Naive thymus-derived CD8-positive, alpha-beta T cell (primary cell): ENCODE measurements around the gene SHOC2. TPM values are rescaled to one million over a fixed set of nuclear protein-coding genes. Genes with fewer than 3 reads are reported as not detected.

ENCODE experiments used
- ATAC-seq, 2 donors: fragments of 150-1000 bp; cut with Tn5 transposase in 1 of 2; sonication (Bioruptor Pico), chemical (Tn5 transposase) in 1 of 2; 1 replicate in 1 of 2; 2 replicates in 1 of 2; pipeline ENCODE4 v1.10.0; 2021; ENCODE audit warnings: mild to moderate bottlenecking in 2 of 2, moderate library complexity in 2 of 2
- POLR2A ChIA-PET: fragments of 350-600 bp; sonication (Branson Sonifier 250); formaldehyde crosslinking; loops from one replicate; lab custom pipeline; 2021; ENCODE audit warnings: antibody characterized with exemption; lab: Charles Lee
- DNase-seq, 10 donors: peaks; one replicate each; pipeline versions ENCODE4 v3.0.0 to v3.0.0-alpha.2; 2020 to 2022
- H3K27ac Mint-ChIP-seq, 10 donors: one replicate each; pipeline ENCODE4 v1.8.0; 2020 to 2022; ENCODE audit warnings: mild to moderate bottlenecking in 10 of 10, mixed read lengths in 10 of 10, moderate library complexity in 4 of 10, inconsistent platforms in 1 of 10
- H3K27me3 Mint-ChIP-seq, 5 donors: one replicate each; pipeline ENCODE4 v1.8.0; 2021 to 2022; ENCODE audit warnings: mixed read lengths in 5 of 5
- H3K36me3 Mint-ChIP-seq, 3 donors: one replicate each; pipeline ENCODE4 v1.8.0; 2020 to 2022; ENCODE audit warnings: mixed read lengths in 3 of 3, mild to moderate bottlenecking in 2 of 3, inconsistent platforms in 1 of 3
- H3K4me1 Mint-ChIP-seq, 4 donors: one replicate each; pipeline ENCODE4 v1.8.0; 2021 to 2022; ENCODE audit warnings: mixed read lengths in 4 of 4
- H3K4me3 Mint-ChIP-seq, 10 donors: one replicate each; pipeline ENCODE4 v1.8.0; 2020 to 2022; ENCODE audit warnings: mild to moderate bottlenecking in 10 of 10, mixed read lengths in 10 of 10, moderate library complexity in 6 of 10, inconsistent platforms in 1 of 10
- H3K9me3 Mint-ChIP-seq, 9 donors: one replicate each; pipeline ENCODE4 v1.8.0; 2020 to 2022; ENCODE audit warnings: mixed read lengths in 9 of 9, mild to moderate bottlenecking in 3 of 9, inconsistent platforms in 1 of 9, moderate library complexity in 1 of 9
- polyA plus RNA-seq, 3 donors: library from polyadenylated mRNA; unstranded; fragments of 300-500 nt; fragmentation: Illumina TruSeq; gene quantifications; one replicate each; pipeline ENCODE4 v1.2.3, GENCODE V29; 2021
- total RNA-seq, 8 experiments: library from RNA in 2 of 8; stranded (reverse) in 2 of 8; gene quantifications; one replicate each; pipeline ENCODE4 v1.2.3 and lab custom pipeline; 2021 to 2026

SHOC2 gene
- total and polyA plus RNA-seq, 5 experiments from 2014 or later: 43.2 to 72.6 (median 58.3) TPM

- POLR2A ChIA-PET: no interaction called here
- Mint-ChIP-seq H3K27ac (peak overlapping the region in 1 of 10 donors; percentile 2), H3K27me3 (no peaks in the 10 kb centered on the region), H3K9me3 (no peaks in the 10 kb centered on the region), H3K4me1 (peaks cover 30 to 76% (median 59%) of the 10 kb centered on the region in 4 donors), H3K36me3 (peaks cover 4 to 17% (median 16%) of the 10 kb centered on the region in 3 donors), H3K4me3 (no peak overlapping the region)
- ATAC-seq: no peak
- DNase-seq: no peak
These were observed 40.3 kb downstream of the SHOC2 start for GRCh38 chr10:110959379-110960332.

- H3K4me1 Mint-ChIP-seq: peaks cover 24 to 76% (median 56%) of the 10 kb centered on the region in 4 donors
These were observed 40.9 kb downstream of the SHOC2 start for GRCh38 chr10:110960333-110960712.

GRCh38 chr10:110962443-110962842 is 43.0 kb downstream of the SHOC2 start:
- no peak for ATAC-seq
- H3K36me3 Mint-ChIP-seq: peaks cover 4 to 19% (median 11%) of the 10 kb centered on the region in 3 donors
- peaks cover 24 to 79% (median 52%) of the 10 kb centered on the region in 4 donors for H3K4me1 Mint-ChIP-seq
- H3K4me3 Mint-ChIP-seq: peak overlapping the region in 1 of 10 donors; percentile 37
- POLR2A ChIA-PET: no interaction called here
- H3K9me3 Mint-ChIP-seq: no peaks in the 10 kb centered on the region
- no peak for DNase-seq
- no peak overlapping the region for H3K27ac Mint-ChIP-seq
- no peaks in the 10 kb centered on the region for H3K27me3 Mint-ChIP-seq

More at GRCh38 chr10:110960333-110960712, 40.9 kb downstream of the SHOC2 start:
- Mint-ChIP-seq H3K9me3 (no peaks in the 10 kb centered on the region), H3K36me3 (peaks cover 4 to 16% (median 14%) of the 10 kb centered on the region in 3 donors), H3K27me3 (no peaks in the 10 kb centered on the region), H3K4me3 (no peak overlapping the region), H3K27ac (peak overlapping the region in 1 of 10 donors; percentile 2)
- ATAC-seq: no peak
- POLR2A ChIA-PET: no interaction called here
- no peak for DNase-seq

- H3K4me3 Mint-ChIP-seq: peak overlapping the region in 1 of 10 donors; percentile 1
These were observed 43.8 kb downstream of the SHOC2 start for GRCh38 chr10:110963162-110963561.

GRCh38 chr10:110964681-110965080 is 45.3 kb downstream of the SHOC2 start:
- H3K9me3 Mint-ChIP-seq: no peaks in the 10 kb centered on the region
- ATAC-seq (no peak), DNase-seq (no peak)
- no peaks in the 10 kb centered on the region for H3K27me3 Mint-ChIP-seq
- peaks cover 4 to 21% (median 13%) of the 10 kb centered on the region in 3 donors for H3K36me3 Mint-ChIP-seq
- peaks cover 23 to 76% (median 42%) of the 10 kb centered on the region in 4 donors for H3K4me1 Mint-ChIP-seq
- peak overlapping the region in 1 of 10 donors; percentile 6 for H3K4me3 Mint-ChIP-seq
- peak overlapping the region in 1 of 10 donors; percentile 6 for H3K27ac Mint-ChIP-seq
- POLR2A ChIA-PET: no interaction called here

More at GRCh38 chr10:110963162-110963561, 43.8 kb downstream of the SHOC2 start:
- Mint-ChIP-seq H3K4me1 (peaks cover 23 to 78% (median 46%) of the 10 kb centered on the region in 4 donors), H3K9me3 (no peaks in the 10 kb centered on the region), H3K27ac (peak overlapping the region in 1 of 10 donors; percentile 53), H3K27me3 (no peaks in the 10 kb centered on the region), H3K36me3 (peaks cover 4 to 23% (median 11%) of the 10 kb centered on the region in 3 donors)
- POLR2A ChIA-PET: interaction anchor here (1.2 kb wide), 1 partner anchor 44 kb away, joined by 3 read pairs; the partner anchor contains the start of genes BBIP1 and SHOC2
- DNase-seq: no peak
- no peak for ATAC-seq

- Mint-ChIP-seq H3K27me3 (no peaks in the 10 kb centered on the region), H3K4me3 (peak overlapping the region in 2 of 10 donors; percentile 2 to 13), H3K9me3 (no peaks in the 10 kb centered on the region), H3K36me3 (peaks cover 4 to 21% (median 13%) of the 10 kb centered on the region in 3 donors), H3K4me1 (peaks cover 26 to 76% (median 45%) of the 10 kb centered on the region in 4 donors), H3K27ac (no peak overlapping the region)
- no peak for DNase-seq
- POLR2A ChIA-PET: no interaction called here
- ATAC-seq: no peak
These were observed 45.8 kb downstream of the SHOC2 start for GRCh38 chr10:110965216-110965615.

- peak overlapping the region in 2 of 10 donors; percentile 22 to 24 for H3K4me3 Mint-ChIP-seq
- peak overlapping the region in 1 of 10 donors; percentile 3 for H3K27ac Mint-ChIP-seq
- H3K27me3 Mint-ChIP-seq: no peaks in the 10 kb centered on the region
These were observed 46.7 kb downstream of the SHOC2 start for GRCh38 chr10:110966146-110966545.

GRCh38 chr10:110967009-110967630 is 47.7 kb downstream of the SHOC2 start:
- Mint-ChIP-seq H3K27me3 (no peaks in the 10 kb centered on the region), H3K4me3 (no peak overlapping the region), H3K27ac (peak overlapping the region in 1 of 10 donors; percentile 3), H3K36me3 (peaks cover 4 to 21% (median 16%) of the 10 kb centered on the region in 3 donors), H3K4me1 (peaks cover 36 to 76% (median 53%) of the 10 kb centered on the region in 4 donors), H3K9me3 (no peaks in the 10 kb centered on the region)
- DNase-seq (no peak), ATAC-seq (no peak)
- POLR2A ChIA-PET: no interaction called here

More at GRCh38 chr10:110966146-110966545, 46.7 kb downstream of the SHOC2 start:
- Mint-ChIP-seq H3K4me1 (peaks cover 34 to 77% (median 50%) of the 10 kb centered on the region in 4 donors), H3K36me3 (peaks cover 4 to 21% (median 16%) of the 10 kb centered on the region in 3 donors), H3K9me3 (no peaks in the 10 kb centered on the region)
- no peak for DNase-seq
- POLR2A ChIA-PET: no interaction called here
- ATAC-seq: no peak

GRCh38 chr10:110967645-110968044 is 48.2 kb downstream of the SHOC2 start:
- H3K4me3 Mint-ChIP-seq: no peak overlapping the region
- H3K27ac Mint-ChIP-seq: no peak overlapping the region
- H3K4me1 Mint-ChIP-seq: peaks cover 36 to 76% (median 53%) of the 10 kb centered on the region in 4 donors
- POLR2A ChIA-PET: no interaction called here
- H3K9me3 Mint-ChIP-seq: no peaks in the 10 kb centered on the region
- peaks cover 4 to 21% (median 16%) of the 10 kb centered on the region in 3 donors for H3K36me3 Mint-ChIP-seq
- ATAC-seq (no peak), DNase-seq (no peak)
- H3K27me3 Mint-ChIP-seq: no peaks in the 10 kb centered on the region

- Mint-ChIP-seq H3K27ac (peak overlapping the region in 1 of 10 donors; percentile 7), H3K27me3 (no peaks in the 10 kb centered on the region), H3K4me3 (no peak overlapping the region), H3K4me1 (peaks cover 32 to 77% (median 51%) of the 10 kb centered on the region in 4 donors), H3K36me3 (peaks cover 2 to 15% (median 14%) of the 10 kb centered on the region in 3 donors), H3K9me3 (no peaks in the 10 kb centered on the region)
- ATAC-seq (no peak), DNase-seq (no peak)
- POLR2A ChIA-PET: no interaction called here
These were observed 49.8 kb downstream of the SHOC2 start for GRCh38 chr10:110969183-110969582.

GRCh38 chr10:110971638-110972037 is 52.2 kb downstream of the SHOC2 start:
- H3K27me3 Mint-ChIP-seq: no peaks in the 10 kb centered on the region
- H3K36me3 Mint-ChIP-seq: peaks cover 0 to 18% (median 10%) of the 10 kb centered on the region in 3 donors
- ATAC-seq: no peak
- H3K27ac Mint-ChIP-seq: peak overlapping the region in 1 of 10 donors; percentile 23
- no peak for DNase-seq
- POLR2A ChIA-PET: no interaction called here
- no peaks in the 10 kb centered on the region for H3K9me3 Mint-ChIP-seq
- no peak overlapping the region for H3K4me3 Mint-ChIP-seq
- peaks cover 34 to 67% (median 50%) of the 10 kb centered on the region in 4 donors for H3K4me1 Mint-ChIP-seq
